Erythroblast (primary cell): Measurements from ENCODE around the gene SKA3.

ENCODE experiments used
- GATA1 ChIP-seq: IDR thresholded peaks from 2 replicates; pipeline ENCODE4 v1.6.1; 2011; ENCODE audit warnings: low read depth, mild to moderate bottlenecking, control low read depth, low read length, moderate library complexity
- POLR2A ChIP-seq: IDR thresholded peaks from 2 replicates; pipeline ENCODE4 v1.6.1; 2011; ENCODE audit warnings: mild to moderate bottlenecking, low read length

- TF ChIP-seq POLR2A: no peak
- no peak for TF ChIP-seq GATA1
Observed at GRCh38 chr13:21139374-21139773, 37.0 kb downstream of the SKA3 start.
